ENCODE results near the gene FDX1.

Gene FDX1

DNA sequence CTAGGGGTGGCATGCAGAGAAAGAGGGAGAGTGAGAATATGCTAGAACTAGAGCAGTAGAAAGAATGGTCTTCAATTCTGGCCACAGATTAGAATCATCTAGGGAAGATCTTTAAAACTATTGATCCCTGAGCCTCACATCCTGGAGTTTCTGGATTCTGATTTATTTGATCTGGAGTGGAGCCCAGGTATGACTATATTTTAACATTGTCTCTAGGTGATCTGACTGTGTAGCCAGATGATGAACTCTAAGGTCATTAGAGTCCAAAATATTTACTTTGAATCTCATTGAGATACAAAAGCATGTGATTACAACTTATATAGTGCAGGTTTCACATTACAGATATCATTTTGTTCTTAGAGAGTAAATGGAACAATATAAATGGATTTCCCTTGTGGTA is 79.7 kb downstream of the FDX1 start:
- no peak for DNase-seq (ENCODE audit: low read depth)

DNA sequence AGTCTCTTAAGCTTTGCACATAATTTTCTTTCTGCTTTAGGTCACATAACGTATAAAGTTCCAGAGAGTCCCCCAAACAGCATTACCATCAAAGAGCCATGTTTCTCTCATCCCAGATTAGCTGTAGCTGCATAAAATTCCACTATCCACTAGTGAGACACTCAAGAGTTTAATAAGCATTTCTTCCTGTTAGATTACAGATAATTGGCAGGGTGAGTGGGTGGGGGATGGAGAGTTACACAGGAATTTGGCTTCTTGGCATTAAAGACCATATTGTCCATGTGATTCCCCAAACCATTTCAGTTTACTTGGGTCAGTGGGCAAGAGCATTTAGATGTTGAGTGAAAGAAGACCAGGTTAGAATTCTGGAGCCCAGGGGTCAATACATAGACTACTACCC is 82.3 kb downstream of the FDX1 start:
- no peak for DNase-seq (ENCODE audit: low read depth)

GRCh38 chr11:110513259-110513801 is 83.6 kb downstream of the FDX1 start:
- no peak for DNase-seq (ENCODE audit: low read depth)

- peak; percentile 65 for DNase-seq (ENCODE audit: low read depth)
Measured at GRCh38 chr11:110513846-110514437, 84.2 kb downstream of the FDX1 start.

All from fibroblast of gingiva (primary cell).